GM21619 (cell line): ENCODE results near the gene FAM210B.
"Not testable (repeated sequence)": the region's sequence is repeated elsewhere in the genome, so short reads cannot be mapped to it uniquely, and the experiment has no call there.

Experiments
- ATAC-seq: cut with Tn5 transposase; IDR thresholded peaks from one replicate; pipeline ENCODE4 v1.9.1; 2021; ENCODE audit not compliant: unreplicated experiment

FAM210B gene

GRCh38 chr20:56360133-56360907 is 1.5 kb downstream of the FAM210B start:
- ATAC-seq: no peak

DNA sequence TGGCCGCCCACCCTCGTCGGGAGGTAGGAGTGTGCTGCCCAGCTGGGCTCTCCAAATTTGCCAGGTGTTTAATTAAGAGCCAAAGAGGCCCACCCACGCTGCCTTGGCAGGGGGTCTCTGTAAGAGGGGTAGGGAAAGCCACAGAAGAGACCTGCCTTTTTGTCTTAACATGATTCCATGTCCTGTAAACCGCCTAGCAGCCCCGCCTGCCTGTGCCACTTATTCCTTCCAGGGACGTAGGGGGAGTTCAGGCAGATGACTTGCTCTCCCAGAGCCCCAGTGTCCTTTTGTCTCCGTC is 2.1 kb downstream of the FAM210B start:
- ATAC-seq: no peak

GRCh38 chr20:56361900-56362299 is 3.1 kb downstream of the FAM210B start:
- no peak for ATAC-seq

- no peak for ATAC-seq
Measured at GRCh38 chr20:56362833-56363413, 4.1 kb downstream of the FAM210B start.

- ATAC-seq: no peak
Measured at GRCh38 chr20:56363491-56363890, 4.7 kb downstream of the FAM210B start.

DNA sequence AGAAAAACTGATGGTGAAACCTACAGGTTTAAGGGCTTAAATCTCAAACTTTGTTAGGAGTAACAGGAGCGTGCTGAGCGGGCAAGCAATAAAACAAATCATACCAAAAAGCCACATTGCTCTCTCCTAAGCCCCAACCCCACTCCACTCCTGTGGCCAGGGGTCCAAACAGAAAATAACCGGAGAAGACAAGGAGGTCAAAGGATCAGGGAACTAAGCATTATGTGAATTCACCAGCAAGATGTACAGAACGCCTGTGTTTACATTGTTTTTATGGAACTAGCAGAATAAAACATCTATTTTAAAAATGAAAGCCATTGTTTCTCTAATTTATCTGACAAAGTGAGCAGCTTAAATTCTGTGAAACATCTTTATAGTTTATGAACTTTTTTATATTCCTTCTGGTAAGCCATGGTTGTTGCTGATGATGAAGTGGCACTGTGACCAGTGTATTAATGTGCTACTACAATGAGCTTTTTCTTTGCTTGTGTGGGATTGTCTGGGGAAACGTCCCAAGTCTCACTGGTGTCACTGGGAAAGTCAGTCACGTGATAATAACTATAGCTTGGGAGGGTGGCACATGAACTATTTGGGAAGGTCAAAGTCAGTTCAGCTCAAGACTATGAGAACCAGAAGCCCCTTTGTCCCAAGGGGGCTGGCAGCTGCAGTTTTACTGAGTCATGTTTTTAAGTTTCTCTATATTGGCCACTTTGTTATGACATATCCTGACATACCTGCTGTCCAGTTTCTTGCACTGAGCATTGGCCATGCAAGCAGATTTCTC is 9.8 kb downstream of the FAM210B start:
- no peak for ATAC-seq

GRCh38 chr20:56369179-56369578 is 10.4 kb downstream of the FAM210B start:
- no peak for ATAC-seq

DNA sequence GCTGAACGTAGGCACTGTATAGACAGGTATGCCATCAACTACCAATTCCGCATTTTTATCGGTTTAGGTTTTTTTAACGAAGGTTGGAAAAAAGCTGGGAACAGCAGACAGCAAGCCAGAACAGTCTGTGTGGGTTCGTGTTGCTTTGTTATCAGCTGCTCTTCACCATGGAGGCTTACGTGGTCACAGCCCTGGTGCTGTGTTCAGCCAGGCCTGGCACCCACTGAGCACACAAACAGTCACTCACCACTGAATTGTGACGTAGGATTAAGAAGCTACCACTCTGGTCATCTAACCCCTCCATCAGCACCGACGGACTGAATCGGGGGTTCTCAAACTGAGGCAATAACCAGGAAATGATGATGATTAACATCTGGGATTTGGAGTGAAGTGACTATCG is 13.2 kb downstream of the FAM210B start:
- ATAC-seq: no peak

- no peak for ATAC-seq
Measured at GRCh38 chr20:56372850-56373249, 14.1 kb downstream of the FAM210B start.

DNA sequence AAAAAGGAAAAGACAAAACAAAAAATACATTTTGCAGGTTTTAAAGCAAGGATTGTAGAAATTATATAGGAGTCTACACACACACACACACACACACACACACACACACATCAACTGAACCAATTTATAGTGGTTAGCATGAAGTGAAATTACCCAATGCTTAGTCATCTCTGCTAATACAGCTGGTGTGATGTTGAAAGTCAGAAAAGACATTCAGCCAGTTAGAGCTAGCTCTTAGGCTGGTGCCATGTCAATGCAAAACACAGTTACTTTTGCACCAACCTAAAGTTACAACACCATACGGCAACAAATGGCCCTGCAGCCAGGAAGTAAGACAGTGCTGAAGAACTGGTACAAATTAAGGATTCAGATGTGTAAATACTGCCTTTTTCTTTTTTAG is 15.2 kb downstream of the FAM210B start:
- ATAC-seq: no peak

- no peak for ATAC-seq
Measured at GRCh38 chr20:56376331-56376730, 17.6 kb downstream of the FAM210B start.

- no peak for ATAC-seq
Measured at GRCh38 chr20:56378386-56378785, 19.6 kb downstream of the FAM210B start.

- ATAC-seq: no peak
Measured at GRCh38 chr20:56380375-56380774, 21.6 kb downstream of the FAM210B start.

DNA sequence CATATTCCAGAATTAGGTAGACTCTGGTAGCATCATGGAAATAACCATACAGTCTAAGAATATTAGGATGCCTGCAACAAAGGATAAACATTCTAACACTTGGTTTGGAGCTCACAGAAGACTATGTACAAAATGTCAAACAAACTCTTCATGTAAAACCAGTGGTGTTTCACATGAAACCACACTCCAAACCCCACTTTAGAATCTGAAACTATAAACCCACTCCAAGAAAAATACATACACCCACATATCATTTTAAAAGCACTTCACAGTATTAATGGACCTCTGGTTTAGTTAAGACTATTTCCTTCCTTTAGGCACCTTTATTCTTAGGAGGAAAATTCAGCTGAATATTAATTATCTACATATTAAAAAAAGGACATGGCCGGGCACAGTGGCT is 22.7 kb downstream of the FAM210B start:
- ATAC-seq: no peak

DNA sequence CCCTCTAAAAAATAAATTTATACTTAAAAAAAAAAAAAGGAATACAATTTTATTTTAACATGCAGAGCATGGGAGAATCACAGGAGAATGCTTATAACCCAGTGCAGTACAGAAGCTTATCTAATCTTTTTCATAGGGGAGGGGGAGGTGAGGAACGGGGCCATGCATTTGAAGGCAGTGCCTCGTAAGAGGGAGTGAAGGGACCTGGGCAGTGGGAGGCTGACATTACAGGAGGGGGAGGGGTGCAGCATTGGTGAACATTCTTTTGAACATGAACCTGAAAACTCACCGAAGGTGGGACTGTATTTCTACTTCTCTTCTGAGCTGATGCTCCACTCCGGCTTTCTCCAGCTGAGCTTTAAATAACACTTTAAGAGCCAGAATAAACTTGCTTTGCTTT is 23.9 kb downstream of the FAM210B start:
- no peak for ATAC-seq

DNA sequence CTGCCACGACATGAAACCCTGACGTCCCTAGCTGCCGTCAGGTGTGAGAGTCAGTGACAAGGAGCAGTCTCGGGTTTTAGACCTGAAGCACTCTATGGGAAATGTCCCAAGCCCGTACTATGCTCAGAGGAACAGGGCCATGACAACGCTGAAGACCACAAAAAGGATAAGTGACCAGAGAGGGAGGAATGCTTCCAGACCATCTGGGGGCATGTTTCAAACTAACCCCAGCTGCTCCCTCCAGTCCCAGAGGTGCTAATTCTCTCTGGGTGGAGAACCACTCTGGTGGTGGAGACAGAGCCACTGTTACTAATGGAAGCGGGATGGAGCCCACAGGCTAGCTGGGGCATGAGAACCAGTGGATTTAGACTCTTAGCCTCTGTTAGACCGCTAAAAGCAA is 24.6 kb downstream of the FAM210B start:
- no peak for ATAC-seq

DNA sequence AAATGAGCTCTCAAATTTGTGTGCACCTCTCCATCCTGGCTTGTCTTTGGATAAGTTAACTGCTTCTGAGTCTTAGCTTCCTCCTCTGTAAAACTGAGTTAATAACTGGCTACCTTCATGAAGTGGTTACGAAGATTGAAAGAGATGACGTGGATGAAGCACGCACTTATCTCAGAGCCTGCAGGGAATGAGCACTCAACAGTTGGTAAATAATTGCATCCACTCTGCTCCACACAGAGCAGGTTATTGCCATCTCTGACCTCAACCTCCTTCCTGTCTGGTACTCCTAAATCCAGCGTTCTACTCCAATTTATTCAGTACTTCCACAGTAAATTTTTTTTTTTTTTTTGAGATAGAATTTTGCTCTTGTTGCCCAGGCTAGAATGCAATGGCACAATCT is 26.4 kb downstream of the FAM210B start:
- ATAC-seq: no peak

DNA sequence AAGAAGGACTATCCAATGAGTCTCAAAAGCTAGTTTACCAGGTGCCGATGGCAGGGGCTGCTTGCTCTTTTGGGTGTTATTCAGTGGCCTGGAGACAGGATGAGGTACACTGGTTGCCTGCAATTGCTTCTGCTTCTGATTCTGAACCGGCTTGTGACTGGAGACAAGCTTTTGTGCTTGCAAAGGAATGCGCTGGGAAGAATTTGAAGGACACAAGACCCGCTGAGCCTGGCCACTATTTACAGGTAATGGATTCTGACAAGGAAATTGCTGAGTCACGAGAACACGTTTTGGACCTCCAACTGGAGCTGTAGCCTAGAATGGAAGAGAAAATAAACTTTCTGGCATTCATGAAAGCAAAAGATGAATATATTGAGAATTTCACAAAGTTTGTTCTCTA is 27.4 kb downstream of the FAM210B start:
- no peak for ATAC-seq

DNA sequence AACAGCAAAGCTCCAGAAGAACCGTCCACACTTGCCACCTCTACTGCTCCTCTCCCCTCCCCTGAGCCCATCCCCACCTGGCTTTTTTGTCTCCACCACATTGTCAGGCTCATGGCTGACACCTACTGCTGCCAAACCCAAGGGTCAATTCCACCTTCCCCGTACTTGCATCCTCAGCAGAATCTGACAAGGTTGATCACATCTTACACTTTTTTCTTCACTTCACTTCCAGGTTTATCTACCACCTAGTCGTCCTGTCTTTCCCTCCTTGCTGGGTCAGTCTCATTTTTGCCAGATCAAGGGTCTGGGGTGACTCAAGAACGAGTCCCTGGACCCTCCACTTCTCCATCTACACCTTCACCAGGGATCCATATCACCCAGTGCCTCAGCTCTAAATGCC is 30.1 kb downstream of the FAM210B start:
- no peak for ATAC-seq

- no peak for ATAC-seq
Measured at GRCh38 chr20:56389807-56390206, 31.0 kb downstream of the FAM210B start.

DNA sequence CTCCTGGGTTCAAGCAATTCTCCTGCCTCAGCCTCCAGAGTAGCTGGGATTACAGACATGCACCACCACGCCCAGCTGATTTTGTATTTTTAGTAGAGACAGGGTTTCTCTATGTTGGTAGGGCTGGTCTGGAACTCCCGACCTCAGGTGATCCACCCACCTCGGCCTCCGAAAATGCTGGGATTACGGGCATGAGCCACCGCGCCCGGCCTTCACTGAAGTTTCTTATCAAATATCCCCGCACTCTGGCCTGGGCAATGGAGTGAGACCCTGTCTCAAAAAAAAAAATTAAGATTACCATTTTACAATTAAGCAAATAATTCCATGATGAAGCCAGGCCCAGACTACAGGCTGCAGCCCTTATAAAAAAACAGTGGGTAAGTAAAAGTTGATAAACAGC is 31.6 kb downstream of the FAM210B start:
- ATAC-seq: not testable (repeated sequence)

DNA sequence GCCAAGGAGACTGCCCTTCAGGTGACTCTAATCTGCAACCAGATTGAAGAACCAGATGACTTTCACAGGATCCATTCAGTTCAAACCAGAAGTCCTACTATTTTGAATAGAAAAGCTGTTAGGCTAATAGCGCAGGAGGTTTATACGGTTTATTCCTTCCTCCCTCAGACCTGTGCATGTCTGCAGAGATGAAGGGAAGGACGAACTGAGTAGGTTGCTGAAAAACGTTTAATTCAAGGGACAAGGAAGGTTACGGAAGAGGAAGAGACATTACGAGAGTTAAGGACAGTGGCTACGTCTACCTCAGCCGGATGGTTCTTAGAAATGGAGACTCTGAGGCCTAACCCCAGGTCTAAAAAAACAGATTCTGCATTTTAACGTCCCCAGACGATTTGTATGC is 32.3 kb downstream of the FAM210B start:
- ATAC-seq: no peak
